Neural crest cell (in vitro differentiated cells): ENCODE results near the gene ANKZF1. TPM values are rescaled to one million over a fixed set of nuclear protein-coding genes. Genes with fewer than 3 reads are reported as not detected.

ENCODE experiments used
- DNase-seq: peaks from one replicate; pipeline ENCODE4 v3.0.0; 2021; ENCODE audit warnings: low read depth, mixed read lengths, low spot score
- H3K27ac Mint-ChIP-seq: one replicate; pipeline ENCODE4 v1.8.0; 2021; ENCODE audit warnings: mild to moderate bottlenecking, mixed read lengths; ENCODE audit not compliant: unreplicated experiment
- H3K27me3 Mint-ChIP-seq: 2 replicates; pipeline ENCODE4 v1.8.0; 2021; ENCODE audit warnings: low read depth, mild to moderate bottlenecking, mixed read lengths
- H3K36me3 Mint-ChIP-seq: 2 replicates; pipeline ENCODE4 v1.8.0; 2021; ENCODE audit warnings: low read depth, mild to moderate bottlenecking, mixed read lengths
- H3K4me1 Mint-ChIP-seq: 2 replicates; pipeline ENCODE4 v1.8.0; 2021; ENCODE audit warnings: mixed read lengths
- H3K4me3 Mint-ChIP-seq: one replicate; pipeline ENCODE4 v1.8.0; 2021; ENCODE audit warnings: mild to moderate bottlenecking, mixed read lengths
- H3K9me3 Mint-ChIP-seq: 2 replicates; pipeline ENCODE4 v1.8.0; 2021; ENCODE audit warnings: mixed read lengths
- total RNA-seq: library from RNA; stranded (reverse); gene quantifications from 2 replicates; pipeline ENCODE4 v1.2.1, GENCODE V29; 2021
- TF ChIP-seq, protein P1 (sequence below): fragments of 200-600 bp; sonication (generic); conservative IDR thresholded peaks from 2 replicates; pipeline ENCODE4 v1.5.0; 2021; ENCODE audit warnings: antibody characterized with exemption, mild to moderate bottlenecking

The ANKZF1 gene
- total RNA-seq, 1 donor from 2014 or later: 36.4 TPM

DNA sequence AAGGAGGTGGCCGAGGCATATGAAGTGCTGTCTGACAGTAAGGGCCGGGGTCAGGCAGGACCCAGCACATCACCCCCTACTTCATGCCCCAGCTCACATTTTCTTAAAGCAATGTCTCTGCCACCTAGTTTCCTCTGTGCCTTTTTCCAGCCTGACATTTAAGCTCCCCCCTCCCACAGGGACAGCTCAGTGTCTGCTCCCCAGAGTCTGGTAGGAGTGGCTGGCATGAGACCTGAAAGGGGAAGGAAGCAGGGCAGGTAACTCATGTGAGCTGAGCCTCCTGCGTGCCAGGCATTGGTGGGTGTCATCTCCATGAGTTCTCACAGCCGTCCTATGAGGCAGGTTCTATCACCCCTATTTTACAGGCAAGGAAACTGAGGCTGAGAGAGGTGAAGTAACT, 51.0 kb downstream of the ANKZF1 start:
- H3K4me3 Mint-ChIP-seq: peak overlapping the region; percentile 61
- H3K36me3 Mint-ChIP-seq: no peaks in the 10 kb centered on the region
- TF ChIP-seq, protein P1, sequence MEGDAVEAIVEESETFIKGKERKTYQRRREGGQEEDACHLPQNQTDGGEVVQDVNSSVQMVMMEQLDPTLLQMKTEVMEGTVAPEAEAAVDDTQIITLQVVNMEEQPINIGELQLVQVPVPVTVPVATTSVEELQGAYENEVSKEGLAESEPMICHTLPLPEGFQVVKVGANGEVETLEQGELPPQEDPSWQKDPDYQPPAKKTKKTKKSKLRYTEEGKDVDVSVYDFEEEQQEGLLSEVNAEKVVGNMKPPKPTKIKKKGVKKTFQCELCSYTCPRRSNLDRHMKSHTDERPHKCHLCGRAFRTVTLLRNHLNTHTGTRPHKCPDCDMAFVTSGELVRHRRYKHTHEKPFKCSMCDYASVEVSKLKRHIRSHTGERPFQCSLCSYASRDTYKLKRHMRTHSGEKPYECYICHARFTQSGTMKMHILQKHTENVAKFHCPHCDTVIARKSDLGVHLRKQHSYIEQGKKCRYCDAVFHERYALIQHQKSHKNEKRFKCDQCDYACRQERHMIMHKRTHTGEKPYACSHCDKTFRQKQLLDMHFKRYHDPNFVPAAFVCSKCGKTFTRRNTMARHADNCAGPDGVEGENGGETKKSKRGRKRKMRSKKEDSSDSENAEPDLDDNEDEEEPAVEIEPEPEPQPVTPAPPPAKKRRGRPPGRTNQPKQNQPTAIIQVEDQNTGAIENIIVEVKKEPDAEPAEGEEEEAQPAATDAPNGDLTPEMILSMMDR: no peak
- H3K9me3 Mint-ChIP-seq: no peaks in the 10 kb centered on the region
- H3K4me1 Mint-ChIP-seq: peaks cover 27% of the 10 kb centered on the region
- H3K27me3 Mint-ChIP-seq: peaks cover 7% of the 10 kb centered on the region
- no peak for DNase-seq
- H3K27ac Mint-ChIP-seq: no peak overlapping the region

DNA sequence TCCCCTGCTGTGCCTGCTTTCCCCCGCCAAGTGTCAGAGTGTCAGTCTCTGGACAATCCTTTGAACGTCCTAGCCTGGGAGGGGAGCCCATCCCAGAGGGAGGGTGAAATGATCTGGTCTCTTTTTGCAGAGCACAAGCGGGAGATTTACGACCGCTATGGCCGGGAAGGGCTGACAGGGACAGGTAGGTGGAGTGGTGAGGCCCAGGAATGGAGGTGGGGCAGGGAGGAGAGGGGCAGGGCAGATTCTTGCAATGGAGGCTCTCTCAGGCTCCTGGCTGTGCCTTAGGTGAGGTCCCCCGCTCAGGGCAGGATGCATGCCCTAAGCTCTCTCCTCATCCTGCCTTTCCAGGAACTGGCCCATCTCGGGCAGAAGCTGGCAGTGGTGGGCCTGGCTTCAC, 52.0 kb downstream of the ANKZF1 start:
- Mint-ChIP-seq H3K27me3 (peaks cover 6% of the 10 kb centered on the region), H3K4me3 (peak overlapping the region; percentile 12), H3K36me3 (no peaks in the 10 kb centered on the region), H3K4me1 (peaks cover 32% of the 10 kb centered on the region), H3K9me3 (no peaks in the 10 kb centered on the region), H3K27ac (no peak overlapping the region)
- TF ChIP-seq, protein P1: no peak
- DNase-seq: no peak

DNA sequence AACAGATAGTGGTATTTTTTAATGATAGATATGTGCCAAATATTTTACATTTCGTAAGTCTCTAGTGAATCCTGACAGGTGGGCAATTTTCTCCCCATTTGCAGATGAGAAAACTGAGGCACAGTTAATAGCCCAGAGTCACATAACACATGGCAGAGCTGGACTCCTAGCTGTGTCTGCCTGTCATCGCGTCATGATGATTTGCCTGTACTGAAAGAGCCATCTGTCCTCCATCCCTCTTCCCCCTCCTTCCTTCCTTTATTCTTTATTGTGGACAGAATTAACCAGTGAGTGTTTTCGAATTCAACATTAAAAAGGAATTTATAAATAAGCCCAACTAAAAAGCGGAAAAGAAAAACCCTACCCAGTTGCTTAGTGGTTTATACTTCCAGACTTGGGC, 52.8 kb downstream of the ANKZF1 start:
- peaks cover 3% of the 10 kb centered on the region for H3K27me3 Mint-ChIP-seq
- TF ChIP-seq, protein P1: no peak
- no peak overlapping the region for H3K27ac Mint-ChIP-seq
- H3K9me3 Mint-ChIP-seq: no peaks in the 10 kb centered on the region
- peaks cover 31% of the 10 kb centered on the region for H3K4me1 Mint-ChIP-seq
- H3K36me3 Mint-ChIP-seq: no peaks in the 10 kb centered on the region
- no peak overlapping the region for H3K4me3 Mint-ChIP-seq
- DNase-seq: no peak

DNA sequence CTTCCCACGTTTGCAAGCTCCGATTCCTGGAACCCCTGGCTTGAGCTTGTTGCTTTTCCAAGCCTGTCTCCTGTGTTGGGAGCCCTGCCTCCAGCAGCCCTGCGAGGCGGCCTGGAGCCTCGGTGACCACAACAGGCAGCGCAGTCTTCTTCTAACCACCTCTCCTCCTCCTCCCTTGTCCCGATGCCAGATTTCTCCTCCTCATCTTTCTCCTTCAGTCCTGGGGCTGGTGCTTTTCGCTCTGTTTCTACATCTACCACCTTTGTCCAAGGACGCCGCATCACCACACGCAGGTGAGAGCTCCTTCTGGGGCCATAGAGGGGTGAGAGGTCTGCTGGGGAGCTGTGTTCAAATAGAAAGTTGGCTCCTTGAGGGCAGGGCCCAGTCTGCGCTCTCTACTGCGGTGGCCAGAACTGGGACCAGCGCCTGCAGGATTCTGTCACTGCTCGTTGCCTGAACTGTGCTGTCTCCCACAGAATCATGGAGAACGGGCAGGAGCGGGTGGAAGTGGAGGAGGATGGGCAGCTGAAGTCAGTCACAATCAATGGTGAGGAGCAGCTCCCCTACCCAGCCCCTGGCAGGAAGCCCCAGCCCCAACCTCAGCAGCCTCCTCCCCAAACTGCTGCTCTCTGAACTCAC, 53.5 kb downstream of the ANKZF1 start:
- Mint-ChIP-seq H3K27ac (no peak overlapping the region), H3K4me3 (no peak overlapping the region), H3K9me3 (no peaks in the 10 kb centered on the region), H3K27me3 (no peaks in the 10 kb centered on the region), H3K4me1 (peaks cover 24% of the 10 kb centered on the region), H3K36me3 (no peaks in the 10 kb centered on the region)
- TF ChIP-seq, protein P1: no peak
- no peak for DNase-seq

DNA sequence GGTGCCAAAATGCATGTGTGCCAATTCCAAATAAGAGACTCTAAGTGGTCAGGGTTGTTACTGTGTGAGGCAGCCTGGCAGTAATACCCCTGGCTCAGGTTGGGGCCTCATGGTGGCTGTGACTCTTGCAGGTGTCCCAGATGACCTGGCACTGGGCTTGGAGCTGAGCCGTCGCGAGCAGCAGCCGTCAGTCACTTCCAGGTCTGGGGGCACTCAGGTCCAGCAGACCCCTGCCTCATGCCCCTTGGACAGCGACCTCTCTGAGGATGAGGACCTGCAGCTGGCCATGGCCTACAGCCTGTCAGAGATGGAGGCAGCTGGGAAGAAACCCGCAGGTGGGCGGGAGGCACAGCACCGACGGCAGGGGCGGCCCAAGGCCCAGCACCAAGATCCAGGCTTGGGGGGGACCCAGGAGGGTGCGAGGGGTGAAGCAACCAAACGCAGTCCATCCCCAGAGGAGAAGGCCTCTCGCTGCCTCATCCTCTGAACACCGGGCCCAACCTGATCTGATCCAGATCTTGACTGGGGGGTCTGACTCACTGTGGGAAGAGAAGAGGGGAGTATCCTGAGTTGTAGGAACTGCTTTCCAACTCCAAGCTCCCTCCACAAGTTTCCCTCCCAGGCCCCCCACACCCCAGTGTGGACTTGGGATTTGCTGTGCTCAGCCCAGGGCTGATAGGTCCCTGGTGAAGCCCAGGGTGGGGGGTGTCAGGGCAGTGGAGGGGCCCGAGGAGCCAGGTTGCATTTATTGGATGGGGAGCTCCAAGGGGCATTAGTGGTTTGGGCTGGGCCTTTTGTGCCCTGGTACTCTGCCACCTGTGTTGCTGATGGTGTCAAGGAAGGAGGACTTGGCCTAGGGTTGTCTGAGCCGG, 55.1 kb downstream of the ANKZF1 start:
- H3K36me3 Mint-ChIP-seq: no peaks in the 10 kb centered on the region
- H3K27me3 Mint-ChIP-seq: no peaks in the 10 kb centered on the region
- H3K27ac Mint-ChIP-seq: no peak overlapping the region
- TF ChIP-seq, protein P1: no peak
- H3K9me3 Mint-ChIP-seq: no peaks in the 10 kb centered on the region
- no peak for DNase-seq
- no peak overlapping the region for H3K4me3 Mint-ChIP-seq
- peaks cover 13% of the 10 kb centered on the region for H3K4me1 Mint-ChIP-seq
